Daoy (cell line): ENCODE measurements around the gene MTX2. TPM values are rescaled to one million over a fixed set of nuclear protein-coding genes. Genes with fewer than 3 reads are reported as not detected.
"Not testable (repeated sequence)": the region's sequence is repeated elsewhere in the genome, so short reads cannot be mapped to it uniquely, and the experiment has no call there.

Source experiments
- DNase-seq: peaks from one replicate; pipeline ENCODE4 v3.0.0-alpha.2; 2015; ENCODE audit warnings: low read depth
- total RNA-seq: library from RNA; depleted of rRNA; stranded (reverse); fragments of >200 nt; shearing (Covaris generic); gene quantifications from 2 replicates; pipeline ENCODE4 v1.2.3, GENCODE V29; 2014

The MTX2 gene
- total RNA-seq, 1 experiment from 2014 or later, result 53.4 TPM

DNA sequence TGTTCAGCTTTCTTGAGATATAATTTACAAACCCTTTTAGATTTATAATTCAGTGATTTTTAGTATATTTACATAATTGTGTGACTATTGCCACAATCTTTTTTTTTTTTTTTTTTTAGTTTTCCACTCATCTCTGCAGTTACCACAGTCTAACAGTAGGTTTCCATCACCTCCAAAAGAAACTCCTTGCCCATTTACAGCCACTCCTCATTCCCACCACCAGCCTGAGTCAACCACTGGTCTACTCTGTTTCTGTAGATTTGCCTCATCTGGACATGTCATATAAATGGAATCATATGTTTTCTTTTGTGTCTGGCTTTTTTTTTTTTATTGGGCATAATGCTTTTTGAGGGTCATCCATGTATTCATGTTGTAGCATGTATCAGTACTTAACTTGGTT, 16.1 kb downstream of the MTX2 start:
- DNase-seq, result no peak

DNA sequence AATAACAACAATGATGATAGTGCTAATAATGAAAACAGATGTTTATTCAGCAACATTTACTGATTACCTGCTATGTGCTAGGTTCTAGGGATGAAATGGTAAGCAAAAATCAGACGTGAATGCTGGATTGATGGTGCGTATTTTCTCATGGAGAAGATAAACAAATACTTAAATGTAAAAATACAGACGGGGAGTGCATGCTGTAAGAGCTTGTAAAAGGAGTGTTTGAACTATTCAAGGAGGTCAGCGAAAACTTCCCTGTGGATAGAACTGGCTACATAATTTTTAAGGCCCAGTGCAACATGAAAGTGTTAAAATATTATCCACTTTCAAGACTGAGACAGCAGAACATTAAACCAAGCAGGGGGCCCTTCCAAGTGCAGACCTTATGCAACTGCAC, 22.1 kb downstream of the MTX2 start:
- no peak for DNase-seq

DNA sequence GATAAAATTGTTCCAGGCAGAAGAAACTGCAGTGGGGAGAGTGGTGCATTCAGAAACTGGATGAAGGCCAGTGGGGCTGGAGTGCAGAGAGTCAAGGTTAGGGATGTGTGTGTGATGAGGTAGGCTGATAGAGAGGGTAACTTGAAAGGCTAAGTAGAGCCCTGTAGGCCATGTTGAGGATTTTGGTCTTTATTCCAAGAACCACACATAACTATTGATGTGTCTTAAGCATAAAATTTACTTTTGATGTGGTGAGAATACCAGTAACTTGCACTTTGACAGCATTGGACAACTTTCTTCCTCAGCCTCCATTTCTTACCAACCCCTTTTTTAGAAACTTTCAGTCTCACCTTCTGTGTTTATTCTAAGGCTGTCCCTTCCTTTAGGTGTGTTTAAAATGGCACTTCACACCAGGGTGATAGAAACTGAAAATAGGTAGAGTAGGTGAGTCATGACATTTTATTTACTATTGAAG, 22.6 kb downstream of the MTX2 start:
- DNase-seq, result no peak

DNA sequence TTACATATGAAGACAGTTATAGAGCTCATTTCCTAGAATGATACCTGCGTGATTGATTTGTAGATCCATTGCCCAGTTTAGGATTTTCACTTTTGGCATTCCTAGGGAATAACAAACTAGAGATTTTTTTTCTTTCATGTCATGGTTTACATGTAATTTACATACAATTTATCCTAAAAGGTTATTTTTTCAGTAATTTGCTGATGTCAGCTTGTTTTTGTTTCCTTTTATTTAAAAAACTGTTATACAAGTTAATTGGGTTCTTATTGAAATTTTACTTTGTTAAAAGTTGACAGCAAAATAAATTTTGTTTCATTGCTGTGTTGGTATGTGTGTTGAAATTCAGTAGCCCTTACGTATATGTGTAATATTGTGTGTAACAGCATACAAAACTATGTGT, 23.4 kb downstream of the MTX2 start:
- DNase-seq, result no peak

DNA sequence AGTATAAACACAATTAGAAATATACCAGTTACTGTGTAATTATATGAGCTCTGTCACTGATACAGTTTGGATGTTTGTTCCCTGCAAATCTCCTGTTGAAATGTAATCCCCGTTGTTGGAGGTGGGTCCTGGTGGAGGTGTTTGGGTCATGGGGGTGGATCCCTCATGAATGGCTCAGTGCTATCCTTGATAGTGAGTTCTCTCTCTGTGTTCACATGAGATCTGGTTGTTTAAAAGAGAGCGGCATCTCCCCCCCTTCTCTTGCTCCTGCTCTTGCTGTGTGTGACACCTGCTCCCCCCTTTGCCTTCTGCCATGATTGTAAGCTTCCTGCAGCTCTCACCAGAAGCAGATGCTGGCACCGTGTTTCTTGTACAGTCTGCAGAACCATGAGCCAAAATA, 24.1 kb downstream of the MTX2 start:
- DNase-seq, result no peak

DNA sequence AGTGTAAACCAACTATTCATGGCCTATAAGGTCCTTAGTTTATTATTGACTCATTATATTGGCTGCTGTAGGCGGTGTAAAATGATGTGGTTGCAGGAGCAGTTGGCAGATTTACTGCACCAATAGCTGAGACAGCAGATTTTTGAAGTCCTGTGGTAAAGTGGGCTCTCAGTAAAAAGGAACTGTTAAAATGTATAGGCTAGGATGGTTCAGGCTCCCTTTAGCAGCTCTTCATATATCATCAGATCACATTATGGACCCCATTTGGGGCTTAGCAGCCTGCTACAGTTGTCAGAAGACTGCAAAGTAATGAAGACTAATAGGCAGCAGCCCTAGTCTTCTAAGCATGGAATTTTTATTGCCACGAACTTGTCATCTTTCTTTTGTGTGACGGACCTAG, 27.8 kb downstream of the MTX2 start:
- DNase-seq, result no peak

DNA sequence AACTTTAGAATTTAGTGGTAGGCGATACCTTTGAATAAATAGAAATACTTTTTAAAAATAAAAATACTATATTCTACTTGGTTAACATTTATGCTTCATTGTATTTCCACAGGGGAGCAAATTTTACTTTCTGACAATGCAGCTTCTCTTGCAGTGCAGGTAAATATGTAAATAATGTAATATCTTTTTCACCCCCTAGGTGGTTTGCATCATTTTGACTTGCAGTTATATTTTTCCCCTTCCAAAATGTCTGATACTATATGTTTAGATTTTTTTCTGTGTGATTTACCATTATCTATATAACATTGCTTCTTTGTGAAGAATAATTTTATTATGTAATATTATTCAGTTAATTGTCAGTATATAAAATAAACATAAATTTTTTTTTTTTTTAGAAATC, 28.5 kb downstream of the MTX2 start:
- no peak for DNase-seq

DNA sequence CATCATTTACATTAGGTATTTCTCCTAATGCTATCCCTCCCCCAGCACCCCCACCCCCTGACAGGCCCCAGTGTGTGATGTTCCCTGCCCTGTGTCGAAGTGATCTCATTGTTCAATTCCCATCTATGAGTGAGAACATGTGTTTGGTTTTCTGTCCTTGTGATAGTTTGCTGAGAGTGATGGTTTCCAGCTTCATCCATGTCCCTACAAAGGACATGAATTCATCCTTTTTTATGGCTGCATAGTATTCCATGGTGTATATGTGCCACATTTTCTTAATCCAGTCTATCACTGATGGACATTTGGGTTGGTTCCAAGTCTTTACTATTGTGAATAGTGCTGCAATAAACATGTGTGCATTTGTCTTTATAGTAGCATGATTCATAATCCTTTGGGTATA, 36.8 kb downstream of the MTX2 start:
- not testable (repeated sequence) for DNase-seq

DNA sequence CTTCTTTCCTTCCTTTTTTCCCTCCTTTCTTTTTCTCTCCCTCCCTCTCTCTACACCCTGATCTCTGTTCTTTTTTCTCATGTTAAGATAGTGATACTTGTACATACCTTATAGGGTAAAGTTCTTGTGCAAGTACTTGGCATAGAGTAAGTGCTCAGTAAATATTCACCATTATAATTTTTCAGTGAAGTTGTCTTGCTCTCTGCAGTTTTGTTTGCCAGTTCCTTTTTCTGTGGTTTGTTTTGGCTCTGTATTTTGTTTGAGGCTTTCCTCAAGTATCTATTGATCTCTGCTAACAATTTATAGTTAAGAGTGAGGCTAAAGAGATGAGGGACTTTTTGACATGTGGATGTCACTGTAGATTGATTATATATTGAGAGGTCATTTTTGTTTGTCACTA, 48.0 kb downstream of the MTX2 start:
- DNase-seq, result no peak

DNA sequence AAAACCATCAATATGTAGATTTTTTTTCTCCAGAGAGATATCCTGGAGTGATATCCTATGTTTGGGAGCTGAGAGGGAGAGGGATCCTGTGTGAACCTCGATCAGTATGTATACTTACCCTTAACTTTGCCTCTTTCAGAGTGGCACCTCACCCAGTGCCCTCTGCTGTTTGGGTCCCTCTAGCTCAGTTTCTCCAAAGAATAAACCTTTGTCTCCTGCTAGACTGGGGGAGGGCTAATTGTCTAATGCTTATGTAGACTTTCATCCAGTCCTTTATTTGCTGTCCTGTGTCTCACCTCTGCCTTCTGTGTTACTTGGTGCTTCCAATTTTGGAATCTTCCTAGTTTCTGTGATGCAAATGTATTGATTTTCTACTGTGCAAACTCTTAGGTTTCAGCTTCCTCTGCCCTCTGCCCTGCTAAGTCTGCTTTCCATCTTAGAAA, 48.4 kb downstream of the MTX2 start:
- DNase-seq, result no peak

DNA sequence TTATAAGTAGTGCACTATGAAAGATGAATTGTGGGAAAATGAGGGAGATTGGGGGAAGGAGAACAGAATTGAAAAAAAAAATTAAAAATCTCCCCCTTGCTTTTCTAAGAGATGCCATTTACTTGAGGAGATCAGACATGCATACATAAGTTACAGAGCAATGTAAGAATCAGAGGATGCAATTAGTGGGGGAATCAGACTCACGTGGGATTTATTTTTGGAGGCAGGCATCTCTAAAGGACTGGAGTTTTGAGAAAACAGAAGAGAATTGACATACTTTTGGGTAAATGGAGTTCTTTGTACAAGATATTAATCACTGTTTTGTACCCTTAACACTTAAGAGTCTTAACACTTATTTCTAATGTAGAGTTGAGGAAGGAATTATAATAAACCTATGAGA, 52.7 kb downstream of the MTX2 start:
- DNase-seq, result no peak

DNA sequence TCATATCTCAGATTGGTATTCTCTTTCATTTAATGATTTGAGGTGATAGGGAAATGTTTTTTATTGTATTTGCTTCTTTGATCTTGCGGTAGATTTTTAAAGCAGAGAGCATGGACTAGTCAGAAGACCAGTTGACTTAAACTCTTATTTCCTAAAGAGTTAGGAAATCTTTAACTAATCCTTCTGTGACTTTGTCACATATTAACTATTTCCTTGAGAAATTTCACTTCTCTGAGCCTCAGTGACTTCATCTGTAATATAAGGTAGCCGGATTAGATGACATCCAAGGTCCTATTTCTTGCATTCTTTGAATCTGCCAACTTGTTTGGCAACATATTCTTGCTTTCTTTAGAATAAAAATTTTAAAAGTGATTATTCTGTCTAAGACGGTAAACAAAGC, 55.6 kb downstream of the MTX2 start:
- DNase-seq, result no peak

DNA sequence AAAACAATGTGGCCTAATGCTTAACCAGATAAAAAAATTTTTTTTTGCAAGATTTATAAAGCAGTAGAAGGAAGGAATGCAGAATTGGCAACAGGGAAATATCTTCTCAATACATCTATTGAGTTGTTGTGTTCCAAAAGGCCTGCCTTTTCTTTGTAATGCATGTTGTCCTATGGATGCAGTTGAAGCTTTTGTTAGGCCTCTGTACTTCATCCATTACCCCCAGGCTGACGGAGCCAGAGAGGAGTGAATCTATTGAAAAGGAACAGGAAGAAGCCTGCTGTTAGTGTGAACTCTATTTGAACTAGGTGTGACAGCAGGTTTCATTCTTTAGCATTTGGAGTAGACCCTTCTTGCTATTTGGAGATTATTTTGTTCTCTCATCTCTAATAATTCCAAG, 56.5 kb downstream of the MTX2 start:
- DNase-seq, result no peak

DNA sequence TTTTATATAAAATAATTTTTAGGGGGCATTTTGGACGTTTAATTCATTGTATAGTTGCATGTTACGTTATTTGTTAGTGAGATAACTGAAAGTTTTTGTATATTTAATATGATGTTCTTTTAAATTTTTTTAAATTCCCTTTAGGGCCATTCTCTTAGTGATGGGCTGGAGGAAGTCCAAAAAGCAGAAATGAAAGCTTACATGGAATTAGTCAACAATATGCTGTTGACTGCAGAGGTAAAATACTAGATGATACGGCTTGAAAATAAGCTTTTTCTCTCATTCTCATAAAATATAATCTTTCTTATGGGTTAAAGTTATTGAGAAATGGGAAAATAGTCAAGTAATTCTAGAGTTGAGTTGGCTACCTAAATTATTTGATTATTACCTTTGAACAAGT, 58.9 kb downstream of the MTX2 start:
- no peak for DNase-seq

DNA sequence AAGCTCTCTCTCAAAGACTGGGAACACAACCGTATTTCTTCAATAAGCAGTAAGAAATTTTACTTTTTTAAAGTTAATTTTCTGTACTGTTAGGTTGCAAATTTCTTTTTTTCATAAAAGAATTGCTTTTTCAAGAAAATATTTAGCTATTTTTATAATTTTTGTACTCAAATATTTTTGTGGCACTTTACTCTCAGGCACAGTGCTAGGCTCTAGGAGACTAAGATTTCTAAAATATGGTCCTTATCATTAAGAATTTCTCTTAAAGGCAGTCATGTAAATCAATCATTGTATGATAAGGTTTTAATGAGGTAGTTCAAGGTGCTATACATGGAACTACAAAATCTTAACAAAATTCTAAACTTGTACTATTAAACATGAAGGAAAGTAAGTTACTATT, 61.4 kb downstream of the MTX2 start:
- no peak for DNase-seq

DNA sequence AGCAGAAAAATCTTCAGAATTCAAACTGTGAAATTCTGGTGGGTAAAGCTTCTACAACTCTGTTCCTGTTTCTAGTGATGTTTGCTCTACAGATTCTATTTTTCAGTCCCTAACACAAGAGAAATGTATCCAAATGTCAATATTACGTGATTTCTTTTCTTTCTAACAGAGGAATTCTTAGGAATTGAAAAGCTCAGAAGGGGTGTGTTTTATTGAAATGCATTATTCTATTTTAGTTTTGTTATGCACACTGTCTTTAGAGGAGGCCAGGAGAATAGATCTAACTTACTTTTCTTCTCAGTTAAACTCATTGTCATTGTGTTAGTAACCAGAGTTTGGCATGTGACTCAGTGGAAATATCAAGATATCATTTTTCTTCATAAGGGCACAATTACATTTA, 62.4 kb downstream of the MTX2 start:
- DNase-seq, result no peak

DNA sequence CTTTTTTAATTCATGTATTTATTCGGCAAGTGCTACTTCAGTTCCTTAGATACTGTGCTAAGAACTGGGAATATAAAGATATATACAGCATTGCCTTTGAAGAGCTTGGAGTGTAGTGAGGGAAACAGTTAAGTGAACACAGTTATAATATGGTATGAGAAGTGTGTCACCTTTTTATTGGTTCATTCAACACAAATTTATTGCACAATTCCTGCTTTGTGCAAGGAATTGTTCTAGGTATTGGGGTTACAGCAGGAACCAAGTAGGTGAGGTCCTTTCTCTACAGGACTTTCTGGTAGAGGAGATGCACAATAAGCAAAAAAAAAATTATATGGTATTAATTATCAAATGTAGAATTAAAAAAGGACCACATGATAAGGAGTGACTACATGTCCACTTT, 65.5 kb downstream of the MTX2 start:
- DNase-seq, result no peak

DNA sequence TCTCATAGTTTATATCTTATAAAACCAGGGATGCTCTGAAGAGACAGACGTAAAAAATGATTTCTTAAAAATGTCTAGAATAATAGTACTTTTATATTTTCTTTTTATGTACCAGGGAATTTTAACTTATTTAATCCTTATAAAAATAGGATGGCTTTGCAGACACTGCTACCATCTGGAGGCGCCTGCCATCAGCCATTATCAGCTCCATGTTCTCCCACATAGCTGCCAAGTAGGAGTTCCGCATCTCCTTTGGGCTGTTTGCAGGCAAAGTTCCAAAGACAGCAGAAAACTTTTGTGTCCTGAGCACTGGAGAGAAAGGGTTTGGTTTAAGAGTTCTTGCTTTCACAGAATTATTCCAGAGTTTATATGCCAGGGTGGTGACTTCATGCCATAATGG, 69.2 kb downstream of the MTX2 start:
- DNase-seq, result no peak

DNA sequence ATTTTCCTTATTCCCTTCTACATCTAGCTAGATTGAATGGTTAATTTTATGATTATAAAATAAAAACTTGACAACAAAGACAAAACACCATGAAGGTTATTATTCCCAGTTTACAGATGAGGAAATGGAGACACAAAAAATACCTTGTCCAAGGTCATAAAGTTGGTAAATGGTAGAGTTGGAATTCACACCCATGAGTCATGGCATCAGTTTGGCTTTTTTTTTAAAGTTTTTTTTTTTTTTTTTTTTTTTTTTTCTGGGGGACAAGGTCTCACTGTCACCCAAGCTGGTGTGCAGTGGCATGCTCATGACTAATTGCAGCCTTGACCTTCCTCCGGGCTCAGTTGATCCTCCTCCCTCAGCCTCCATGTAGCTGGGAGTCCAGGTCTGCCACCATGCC, 70.0 kb downstream of the MTX2 start:
- no peak for DNase-seq

DNA sequence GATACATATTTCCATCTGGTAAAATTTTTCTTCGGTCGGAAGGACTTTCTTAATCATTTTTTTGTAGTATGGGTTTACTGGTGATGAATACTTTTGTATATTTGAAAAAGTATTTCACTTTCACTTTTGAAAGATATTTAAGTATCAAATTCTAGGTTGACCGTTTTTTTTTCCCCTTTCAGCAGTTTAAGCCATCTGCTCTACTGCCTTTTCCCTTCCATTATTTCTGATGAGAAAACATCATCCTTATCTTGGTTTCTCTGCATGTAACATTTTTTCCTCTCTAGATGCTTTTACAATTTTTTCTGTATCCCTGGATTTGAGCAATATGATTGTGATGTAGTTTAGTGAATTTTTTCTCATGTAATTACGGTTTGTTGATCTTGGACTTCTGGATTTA, 87.0 kb downstream of the MTX2 start:
- DNase-seq, result no peak

DNA sequence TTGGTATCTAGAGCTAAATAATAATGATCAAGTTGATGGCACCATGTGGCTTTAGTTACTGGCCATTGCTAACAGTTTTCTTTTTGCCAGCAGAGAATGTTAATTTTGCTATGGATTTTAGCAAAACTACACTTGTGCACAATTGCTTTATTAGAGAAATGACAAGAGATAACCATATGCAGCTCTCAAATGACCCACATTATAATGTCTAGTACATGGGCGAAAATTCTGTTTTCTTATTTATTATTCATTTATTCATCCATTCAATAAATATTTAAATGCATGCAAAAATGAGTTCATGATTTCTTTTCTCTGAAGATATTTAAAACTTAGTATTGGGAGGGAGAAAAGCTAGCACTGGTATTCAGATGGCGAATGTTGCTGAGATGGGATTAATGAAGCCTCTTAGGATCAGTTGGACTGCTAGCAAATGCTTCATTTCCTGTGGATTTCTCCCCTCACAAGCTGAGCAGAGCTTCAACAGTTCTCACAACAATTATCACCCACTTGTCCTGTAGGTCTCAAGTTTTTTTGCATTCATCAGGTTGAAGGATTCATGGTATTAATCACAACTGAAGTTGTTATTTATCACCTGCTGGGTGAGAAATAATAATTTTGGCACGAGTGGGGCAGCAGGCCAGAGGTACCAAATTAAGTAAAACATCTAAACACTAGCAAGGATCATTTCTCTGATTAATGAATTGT, 95.2 kb downstream of the MTX2 start:
- no peak for DNase-seq

DNA sequence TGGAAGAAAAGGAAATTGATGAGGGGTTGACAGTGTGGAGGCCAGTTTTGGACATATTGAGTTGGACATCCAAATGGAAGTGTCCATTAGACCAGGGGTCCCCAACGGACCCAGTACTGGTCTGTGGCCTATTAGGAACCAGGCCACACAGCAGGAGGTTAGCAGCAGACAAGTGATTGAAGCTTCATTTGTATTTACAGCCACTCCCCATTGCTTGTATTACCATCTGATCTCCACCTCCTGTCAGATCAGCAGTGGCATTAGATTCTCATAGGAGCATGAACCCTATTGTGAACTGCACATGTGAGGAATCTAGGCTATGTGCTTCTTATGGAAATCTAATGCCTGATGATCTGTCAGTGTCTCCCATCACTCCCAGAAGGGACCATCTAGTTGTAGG, 99.1 kb downstream of the MTX2 start:
- no peak for DNase-seq

DNA sequence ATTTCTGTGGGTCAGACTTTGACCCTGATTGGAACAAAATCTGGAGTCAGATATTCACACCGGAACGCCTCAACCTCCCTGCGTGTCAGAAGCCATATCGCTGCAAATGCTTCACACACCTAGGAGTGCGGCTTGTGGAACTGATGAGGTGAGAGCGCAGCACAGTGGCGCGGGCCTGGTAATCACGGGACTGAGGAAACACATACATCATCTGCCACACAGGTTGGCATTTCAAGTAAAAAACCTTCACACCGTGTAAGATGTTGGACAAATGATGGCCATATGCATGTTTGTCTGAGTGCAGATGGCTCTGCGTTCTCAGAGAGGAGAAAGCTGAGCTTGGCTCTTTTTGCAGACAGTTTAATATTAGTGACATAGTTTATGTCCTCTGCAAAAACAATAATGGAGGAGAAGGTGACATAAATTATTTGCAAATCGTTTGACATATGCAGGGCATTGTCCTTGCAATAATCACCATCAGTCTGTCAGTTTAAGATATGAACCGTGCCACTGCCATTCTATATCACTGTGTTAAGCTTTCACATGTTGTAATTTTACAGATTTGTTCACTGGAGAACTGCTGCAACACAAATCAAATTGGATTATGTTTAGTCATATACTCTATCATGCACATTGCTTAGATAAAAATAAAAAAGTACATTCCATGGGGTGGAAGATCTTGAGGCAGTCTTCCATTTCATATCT, 101.4 kb downstream of the MTX2 start:
- no peak for DNase-seq

DNA sequence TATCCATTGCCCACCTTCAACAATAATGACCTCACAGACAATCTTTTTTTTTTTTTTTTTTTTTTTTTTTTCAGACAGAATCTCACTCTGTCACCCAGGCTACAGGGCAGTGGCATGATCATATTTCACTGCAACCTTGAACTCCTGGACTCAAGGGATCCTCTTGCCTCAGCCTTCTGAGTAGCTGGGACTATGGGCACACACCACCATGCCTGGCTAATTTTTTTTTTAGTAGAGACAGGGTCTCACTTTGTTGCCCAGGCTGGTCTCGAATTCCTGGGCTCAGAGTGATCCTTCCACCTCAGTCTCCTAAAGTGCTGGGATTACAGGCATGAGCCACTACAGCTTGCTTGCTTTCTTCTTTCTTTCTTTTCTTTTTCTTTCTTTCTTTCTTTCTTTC, 103.9 kb downstream of the MTX2 start:
- DNase-seq, result not testable (repeated sequence)
